NCI-H82 treated with DMSO at 0.1 percent for 48 hours (cell line): ENCODE results near the gene TMSB4X.

Source experiments
- DNase-seq: peaks from one replicate; lab custom pipeline; 2025; ENCODE audit not compliant: unreplicated experiment; lab: John Stamatoyannopoulos, UW

The TMSB4X gene

GRCh38 chrX:13022926-13023325 lies 48.0 kb downstream of the TMSB4X start:
- no peak for DNase-seq

- no peak for DNase-seq
These were observed 48.7 kb downstream of the TMSB4X start for GRCh38 chrX:13023567-13023966.

GRCh38 chrX:13023979-13024378 lies 49.1 kb downstream of the TMSB4X start:
- no peak for DNase-seq

GRCh38 chrX:13024986-13025385 lies 50.1 kb downstream of the TMSB4X start:
- no peak for DNase-seq
